Small intestine (tissue), 7 donors: ENCODE results near the gene FLNA. TPM values are rescaled to one million over a fixed set of nuclear protein-coding genes. Genes with fewer than 3 reads are reported as not detected.

Experiments used
- DNase-seq, 2 donors: peaks; one replicate each; pipeline versions ENCODE4 v3.0.0 to v3.0.0-alpha.2; 2013
- FAIRE-seq: peaks from 2 replicates; lab custom pipeline; 2012; peaks lifted over from hg19 to GRCh38; lab: Jason Lieb, UNC
- H3K27ac ChIP-seq, 3 donors: one replicate each; pipeline ENCODE4 v1.5.1; 2013; ENCODE audit warnings: low read length in 2 of 3, mild to moderate bottlenecking in 2 of 3, control low read depth in 1 of 3, inconsistent platforms in 1 of 3, low read depth in 1 of 3, moderate library complexity in 1 of 3
- H3K27me3 ChIP-seq, 3 donors: one replicate each; pipeline ENCODE4 v1.6.1; 2013; ENCODE audit warnings: low read length in 3 of 3, inconsistent platforms in 1 of 3; ENCODE audit not compliant: control insufficient read depth in 3 of 3, insufficient read depth in 3 of 3
- H3K36me3 ChIP-seq, 3 donors: one replicate each; pipeline ENCODE4 v1.6.1; 2013; ENCODE audit warnings: low read length in 3 of 3, inconsistent platforms in 1 of 3, low read depth in 1 of 3, mild to moderate bottlenecking in 1 of 3, moderate library complexity in 1 of 3; ENCODE audit not compliant: control insufficient read depth in 3 of 3, insufficient read depth in 2 of 3
- H3K4me1 ChIP-seq, 3 donors: one replicate each; pipeline ENCODE4 v1.6.1; 2013; ENCODE audit warnings: low read length in 2 of 3, inconsistent platforms in 1 of 3, low read depth in 1 of 3, mild to moderate bottlenecking in 1 of 3, moderate library complexity in 1 of 3; ENCODE audit not compliant: control insufficient read depth in 3 of 3, insufficient read depth in 2 of 3
- H3K4me3 ChIP-seq, 3 donors: one replicate each; pipeline ENCODE4 v1.5.1; 2013; ENCODE audit warnings: low read length in 3 of 3, control low read depth in 1 of 3, inconsistent platforms in 1 of 3, low read depth in 1 of 3, mild to moderate bottlenecking in 1 of 3, moderate library complexity in 1 of 3
- H3K9me3 ChIP-seq, 2 donors: one replicate each; pipeline ENCODE4 v1.6.1; 2013; ENCODE audit warnings: low read depth in 1 of 2, low read length in 1 of 2; ENCODE audit not compliant: control insufficient read depth in 2 of 2, insufficient read depth in 1 of 2
- WGBS, 3 donors: extraction: QIAGEN DNeasy Blood & Tissue Kit; methylation state at CpG; one replicate each; pipeline ENCODE4 v1.1.7; 2013; 5-methylcytosine and 5-hydroxymethylcytosine counted together
- polyA plus RNA-seq, 4 donors: library from polyadenylated mRNA; stranded (reverse) in 3 of 4; unstranded in 1 of 4; fragments of 200-250 nt in 3 of 4; fragments of 120-200 nt in 1 of 4; gene quantifications; one replicate each; pipeline versions ENCODE4 v1.2.1 to v1.2.3, GENCODE V29; 2013
- donor health status: healthy with polysubstance abuse.
- donor health status: control.
- donor health status: control.
- donor health status: Bipolar disorder and iron deficiency.
- donor health status: healthy.

FLNA gene
- polyA plus RNA-seq, 4 donors, result 19.2 to 251 (median 73.8) TPM

GRCh38 chrX:154375156-154375504 lies 696 bp upstream of the FLNA start:
- Histone ChIP-seq H3K9me3 (no peaks in the 10 kb centered on the region), H3K36me3 (peaks cover 0 to 2% (median 0%) of the 10 kb centered on the region in 3 donors), H3K4me3 (no peak overlapping the region), H3K27me3 (peaks cover 0 to 23% (median 0%) of the 10 kb centered on the region in 3 donors), H3K27ac (peak overlapping the region in 2 of 3 donors; percentile 22 to 61), H3K4me1 (peaks cover 0 to 18% (median 0%) of the 10 kb centered on the region in 3 donors)
- 27 to 61% (median 58%) methylated on average over 10 of the region's 10 CpGs for WGBS, 3 donors
- no peak for DNase-seq
- no peak for FAIRE-seq

GRCh38 chrX:154373340-154374306 lies 811 bp downstream of the FLNA start:
- Histone ChIP-seq H3K9me3 (no peaks in the 10 kb centered on the region), H3K4me3 (peak overlapping the region in 2 of 3 donors; percentile 14 to 48), H3K27ac (peak overlapping the region in 2 of 3 donors; percentile 57 to 82), H3K36me3 (peaks cover 0 to 8% (median 0%) of the 10 kb centered on the region in 3 donors), H3K4me1 (peaks cover 0 to 30% (median 0%) of the 10 kb centered on the region in 3 donors), H3K27me3 (peaks cover 0 to 28% (median 0%) of the 10 kb centered on the region in 3 donors)
- DNase-seq (peak; percentile 72 to 81), FAIRE-seq (no peak)
- 14 to 41% (median 15%) methylated on average over 19 to 23 of the region's 23 CpGs for WGBS, 3 donors

GRCh38 chrX:154372612-154373022 lies 1.8 kb downstream of the FLNA start:
- Histone ChIP-seq H3K9me3 (no peaks in the 10 kb centered on the region), H3K27ac (peak overlapping the region in 2 of 3 donors; percentile 38 to 54), H3K27me3 (peaks cover 0 to 28% (median 0%) of the 10 kb centered on the region in 3 donors), H3K4me1 (peaks cover 0 to 28% (median 0%) of the 10 kb centered on the region in 3 donors), H3K36me3 (peaks cover 0 to 14% (median 0%) of the 10 kb centered on the region in 3 donors), H3K4me3 (peak overlapping the region in 1 of 3 donors; percentile 48)
- WGBS, 3 donors, result 18 to 42% (median 26%) methylated on average over 4 to 5 of the region's 5 CpGs
- DNase-seq, result no peak
- no peak for FAIRE-seq

- DNase-seq (no peak), FAIRE-seq (no peak)
- Histone ChIP-seq H3K27me3 (peaks cover 0 to 28% (median 0%) of the 10 kb centered on the region in 3 donors), H3K4me1 (peaks cover 0 to 28% (median 0%) of the 10 kb centered on the region in 3 donors), H3K4me3 (peak overlapping the region; percentile 27 to 48 (median 30)), H3K27ac (peak overlapping the region in 2 of 3 donors; percentile 14 to 38), H3K9me3 (no peaks in the 10 kb centered on the region), H3K36me3 (peaks cover 0 to 22% (median 0%) of the 10 kb centered on the region in 3 donors)
- 7 to 45% (median 13%) methylated on average over 3 to 43 of the region's 43 CpGs for WGBS, 3 donors
These were observed 2.6 kb downstream of the FLNA start for GRCh38 chrX:154371789-154372300.

GRCh38 chrX:154371017-154371788 lies 3.2 kb downstream of the FLNA start:
- no peak for FAIRE-seq

GRCh38 chrX:154370300-154371016 lies 4.0 kb downstream of the FLNA start:
- H3K4me3 ChIP-seq, result peak overlapping the region; percentile 44 to 61 (median 46)
- H3K9me3 ChIP-seq, result no peaks in the 10 kb centered on the region
- H3K36me3 ChIP-seq, result peaks cover 0 to 36% (median 0%) of the 10 kb centered on the region in 3 donors
- H3K27me3 ChIP-seq, result peaks cover 0 to 28% (median 0%) of the 10 kb centered on the region in 3 donors
- 1 to 46% (median 13%) methylated on average over 30 to 63 of the region's 63 CpGs for WGBS, 3 donors
- no peak for FAIRE-seq
- H3K27ac ChIP-seq, result peak overlapping the region in 2 of 3 donors; percentile 77 to 87
- DNase-seq, result peak in 1 of 2 donors; percentile 24
- H3K4me1 ChIP-seq, result peaks cover 0 to 28% (median 0%) of the 10 kb centered on the region in 3 donors

More at GRCh38 chrX:154371017-154371788, 3.2 kb downstream of the FLNA start:
- WGBS, 3 donors, result 0 to 31% (median 25%) methylated on average over 24 to 77 of the region's 77 CpGs
- Histone ChIP-seq H3K4me3 (peak overlapping the region; percentile 44 to 61 (median 46)), H3K36me3 (peaks cover 0 to 29% (median 0%) of the 10 kb centered on the region in 3 donors), H3K27me3 (peaks cover 0 to 28% (median 0%) of the 10 kb centered on the region in 3 donors), H3K9me3 (no peaks in the 10 kb centered on the region), H3K27ac (peak overlapping the region in 2 of 3 donors; percentile 48 to 87), H3K4me1 (peaks cover 0 to 28% (median 0%) of the 10 kb centered on the region in 3 donors)
- peak; percentile 83 to 85 for DNase-seq

- H3K27me3 ChIP-seq, result peaks cover 0 to 24% (median 0%) of the 10 kb centered on the region in 3 donors
- peaks cover 0 to 24% (median 0%) of the 10 kb centered on the region in 3 donors for H3K4me1 ChIP-seq
- WGBS, 3 donors, result 20 to 53% (median 34%) methylated on average over 12 to 13 of the region's 13 CpGs
- DNase-seq (peak in 1 of 2 donors; percentile 51), FAIRE-seq (no peak)
- H3K36me3 ChIP-seq, result peaks cover 0 to 44% (median 0%) of the 10 kb centered on the region in 3 donors
- peak overlapping the region; percentile 44 to 61 (median 46) for H3K4me3 ChIP-seq
- H3K9me3 ChIP-seq, result no peaks in the 10 kb centered on the region
- H3K27ac ChIP-seq, result peak overlapping the region in 2 of 3 donors; percentile 79 to 92
These were observed 4.8 kb downstream of the FLNA start for GRCh38 chrX:154369449-154370299.
